Nucleus accumbens (tissue), 56 donors: ENCODE measurements around the gene ASIC1.
A peak's percentile ranks its signal among the peaks of the same experiment; 100 is the strongest.

Experiments
- DNase-seq, 56 donors: peaks; one replicate each; lab custom pipeline; 2025; lab: John Stamatoyannopoulos, UW

The ASIC1 gene

DNA sequence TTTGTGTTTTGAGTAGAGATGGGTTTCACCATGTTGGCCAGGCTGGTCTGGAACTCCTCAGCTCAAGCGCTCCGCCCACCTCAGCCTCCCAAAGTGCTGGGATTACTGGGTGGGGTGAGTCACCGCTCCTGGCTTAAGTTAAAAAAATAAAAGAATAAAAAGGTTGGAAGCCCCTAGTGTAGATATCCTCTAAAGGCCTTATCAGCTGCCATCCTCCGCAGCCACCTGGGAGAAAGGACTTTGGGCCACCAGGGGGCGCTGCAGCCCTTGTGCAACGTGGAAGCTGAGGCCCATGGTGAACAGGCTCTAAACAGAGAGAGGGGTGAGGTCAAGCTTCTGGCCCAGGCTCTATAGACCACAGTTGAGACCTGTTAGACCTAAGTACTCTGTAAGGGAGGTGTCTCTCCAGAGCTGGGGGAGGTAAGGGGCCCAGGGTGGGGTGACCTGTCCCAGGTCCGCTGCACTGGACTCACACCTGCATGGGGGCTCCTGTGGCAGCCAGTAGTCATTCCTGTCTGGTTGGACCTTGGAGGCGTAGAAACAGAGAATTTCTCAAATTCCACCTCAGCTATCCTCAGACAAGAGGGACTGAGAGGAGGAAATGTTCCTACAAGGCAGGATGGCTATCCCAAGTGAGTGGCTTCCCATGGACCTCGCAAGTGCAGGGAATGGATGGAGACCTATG is 18.1 kb upstream of the ASIC1 start:
- peak in 50 of 56 donors; percentile 37 to 91 (median 66) for DNase-seq

GRCh38 chr12:50040657-50041056 is 16.7 kb upstream of the ASIC1 start:
- DNase-seq = no peak

GRCh38 chr12:50041062-50041860 is 16.1 kb upstream of the ASIC1 start:
- DNase-seq = no peak

DNA sequence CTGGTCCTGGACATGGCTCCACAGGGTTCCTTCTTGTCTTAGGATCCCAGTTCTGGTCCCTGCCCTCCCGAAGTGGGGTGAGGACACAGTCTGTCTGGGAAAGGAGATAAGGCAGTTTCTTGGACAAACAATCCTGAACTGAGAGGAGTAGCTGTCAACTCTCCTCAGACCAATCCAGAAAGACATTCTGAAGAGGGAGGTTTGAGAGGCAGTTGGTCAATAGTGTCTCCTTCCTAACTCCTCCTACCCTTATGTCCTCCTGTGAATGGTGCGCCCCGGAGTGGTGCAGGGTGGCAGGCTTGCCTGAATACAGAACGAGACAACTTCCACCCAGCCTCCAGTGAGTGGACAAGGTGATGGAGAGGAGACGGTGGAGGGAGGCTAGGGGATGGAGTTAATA is 15.4 kb upstream of the ASIC1 start:
- DNase-seq = no peak

- no peak for DNase-seq
Measured at GRCh38 chr12:50042693-50043092, 14.7 kb upstream of the ASIC1 start.

- DNase-seq = no peak
Measured at GRCh38 chr12:50043308-50043707, 14.1 kb upstream of the ASIC1 start.

DNA sequence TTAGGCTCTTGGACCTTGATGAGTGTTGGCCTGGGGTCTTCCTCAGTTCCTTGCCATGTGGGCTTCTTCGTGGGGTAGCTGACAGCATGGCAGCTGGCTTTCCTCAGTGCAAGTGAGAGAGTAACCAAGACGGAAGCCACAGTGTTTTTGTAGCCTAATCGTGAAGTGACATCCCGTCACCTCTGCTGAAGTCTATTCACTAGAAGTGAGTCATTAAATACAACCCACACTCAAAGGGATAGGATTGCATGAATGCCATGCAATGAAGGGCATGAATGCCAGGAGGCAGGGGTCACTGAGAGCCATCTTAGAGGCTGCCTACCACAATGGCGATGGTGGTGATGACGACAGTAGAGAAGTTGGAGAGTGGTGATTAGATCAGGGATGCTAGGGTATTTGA is 13.5 kb upstream of the ASIC1 start:
- no peak for DNase-seq

- no peak for DNase-seq
Measured at GRCh38 chr12:50047693-50048250, 9.6 kb upstream of the ASIC1 start.

DNA sequence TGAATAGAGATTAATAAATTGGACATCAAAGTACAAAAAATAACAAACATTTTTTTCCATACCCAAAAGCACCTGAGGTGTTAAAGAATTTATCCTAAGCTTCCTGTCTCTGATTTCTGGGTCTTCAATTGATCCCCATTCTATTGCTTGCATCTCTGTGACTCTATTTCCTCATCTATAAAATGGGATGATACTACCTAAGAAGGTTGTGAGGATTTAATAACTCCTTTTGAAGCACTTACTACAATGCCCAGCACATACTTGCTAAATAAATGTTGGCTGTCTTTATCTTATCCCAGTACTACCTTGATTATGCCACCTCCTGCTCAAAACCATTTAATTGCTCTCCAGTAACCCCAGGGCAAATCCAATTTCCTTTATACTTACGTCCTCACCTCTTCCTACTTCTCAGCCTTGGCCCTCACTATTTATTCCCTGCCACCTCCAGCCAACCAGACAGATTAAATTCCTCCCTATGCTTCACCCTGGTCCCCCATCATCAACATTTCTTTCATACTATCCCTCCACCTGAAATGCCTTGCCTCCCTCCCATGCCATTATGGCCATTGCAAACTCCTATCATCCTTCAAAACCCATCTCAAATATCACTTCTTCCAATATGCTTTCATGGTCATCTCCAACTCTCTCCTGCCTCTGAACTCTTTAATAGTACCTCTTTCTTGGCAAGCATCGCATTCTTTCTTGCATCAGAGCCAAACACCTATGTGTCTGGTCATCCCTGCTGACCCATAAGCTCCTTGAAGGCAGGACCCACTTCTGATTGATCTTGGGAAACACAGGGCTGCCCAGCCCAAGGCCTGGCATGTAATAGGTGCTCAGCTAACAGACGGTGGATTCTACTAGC is 7.9 kb upstream of the ASIC1 start:
- no peak for DNase-seq

DNA sequence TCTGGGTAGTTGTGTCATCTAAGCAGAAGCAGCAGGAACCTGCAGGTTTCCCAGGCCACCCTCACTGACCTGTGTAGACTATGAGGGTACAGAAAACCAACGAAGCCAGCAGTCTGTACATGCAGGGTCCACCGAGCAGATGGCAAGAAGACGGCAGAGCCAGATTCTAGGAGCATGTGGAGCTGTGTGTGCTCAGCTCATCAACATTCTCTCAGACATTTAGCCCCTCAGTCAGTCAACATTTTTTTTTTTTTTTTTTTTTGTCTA is 7.3 kb upstream of the ASIC1 start:
- no peak for DNase-seq

DNA sequence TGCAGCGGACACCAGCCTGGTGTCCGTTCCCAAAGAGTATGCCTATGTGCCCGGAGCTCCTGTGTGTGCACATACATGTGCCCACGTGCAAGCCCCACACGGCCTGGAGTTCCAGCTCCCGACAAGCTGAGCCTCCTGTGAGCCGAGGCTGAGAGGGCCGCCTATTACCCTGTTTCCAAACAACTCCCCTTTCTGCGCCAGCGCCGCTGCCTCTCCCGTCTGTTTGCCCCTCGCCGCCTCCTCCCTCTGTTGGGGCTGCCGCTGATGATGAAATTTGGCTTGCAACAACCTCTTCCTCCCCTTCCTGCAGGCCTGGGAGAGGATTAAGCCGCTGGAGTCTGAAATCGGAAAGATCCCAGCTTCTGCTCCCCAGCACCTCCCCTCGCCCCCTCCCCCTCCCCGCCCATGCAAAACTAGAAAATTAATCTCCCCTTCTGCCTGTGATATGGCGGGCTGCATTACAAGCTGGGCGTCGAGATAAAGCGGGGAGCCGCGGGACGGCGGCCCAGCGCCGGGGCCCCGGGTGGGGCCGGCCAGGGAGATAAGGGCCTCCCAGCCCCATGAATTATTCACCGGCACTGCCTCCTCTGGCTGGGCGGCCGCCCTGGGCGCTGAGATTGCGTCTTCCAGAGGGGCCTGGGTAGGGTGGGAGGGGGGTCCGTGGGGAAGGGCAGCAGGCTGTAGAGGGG is 6.8 kb upstream of the ASIC1 start:
- peak in 8 of 56 donors; percentile 17 to 43 (median 26) for DNase-seq

GRCh38 chr12:50051101-50051806 is 6.1 kb upstream of the ASIC1 start:
- no peak for DNase-seq

DNA sequence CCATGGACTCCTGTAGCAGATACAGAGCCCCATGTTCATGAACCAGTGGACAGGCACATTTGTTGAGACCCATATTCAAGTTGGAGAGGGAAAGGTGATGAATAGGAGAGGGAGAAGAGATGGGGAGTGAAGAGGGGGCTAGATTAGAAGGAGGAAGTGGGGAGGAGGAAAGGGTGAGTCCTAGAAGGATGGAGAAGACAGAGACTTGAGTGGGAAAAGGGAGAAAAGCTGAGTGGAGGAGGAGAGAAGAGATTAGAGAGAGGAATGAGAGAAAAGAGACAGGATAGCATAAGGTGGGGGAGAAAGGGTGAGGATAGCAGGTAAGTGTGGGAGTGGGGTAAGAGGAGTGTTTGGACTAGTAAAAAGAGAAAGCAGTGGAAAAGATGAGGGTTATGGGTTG is 4.9 kb upstream of the ASIC1 start:
- DNase-seq = no peak

DNA sequence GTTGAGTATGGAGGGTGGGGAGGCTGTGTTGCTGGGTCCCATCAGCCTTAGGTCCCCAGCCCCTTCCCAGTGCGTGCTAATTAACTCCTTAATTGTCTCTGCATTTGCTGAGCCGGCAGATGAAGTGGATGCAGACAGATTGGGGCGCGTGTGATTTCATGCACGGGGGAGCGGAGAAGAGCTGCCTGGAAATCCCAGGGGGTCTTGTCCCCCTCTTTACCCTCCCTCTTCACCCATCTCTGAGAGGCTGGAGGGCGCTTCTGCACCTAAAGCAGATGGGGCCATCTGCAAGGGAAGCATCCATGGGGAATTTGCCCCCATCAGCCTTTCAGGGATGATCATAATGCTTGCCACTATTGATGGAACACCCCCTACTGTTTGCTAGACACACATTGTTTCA is 4.4 kb upstream of the ASIC1 start:
- no peak for DNase-seq

DNA sequence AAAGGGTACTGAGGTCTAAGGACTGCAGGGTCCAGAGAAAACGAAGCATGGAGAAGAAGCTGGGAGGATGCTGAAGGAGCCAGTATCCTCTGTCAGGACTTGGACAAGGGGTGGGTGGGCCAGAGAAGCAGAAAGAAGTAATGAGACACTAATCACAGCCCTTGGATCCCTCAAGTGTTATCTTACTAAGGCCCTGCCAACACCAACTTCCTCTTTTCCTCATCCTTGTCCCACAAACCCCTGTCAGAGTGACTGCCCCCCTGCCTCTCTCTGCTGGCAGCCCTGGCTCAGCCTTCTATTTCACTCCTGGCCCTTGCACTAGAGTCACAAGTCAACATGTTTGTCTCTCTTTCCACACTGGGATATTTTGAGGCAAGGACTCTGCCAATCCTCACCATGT is 3.8 kb upstream of the ASIC1 start:
- DNase-seq = no peak

- peak in 49 of 56 donors; percentile 26 to 87 (median 66) for DNase-seq
Measured at GRCh38 chr12:50055831-50056638, 1.4 kb upstream of the ASIC1 start.

GRCh38 chr12:50056639-50056976 is 788 bp upstream of the ASIC1 start:
- DNase-seq = no peak

GRCh38 chr12:50057896-50058670 is 687 bp downstream of the ASIC1 start:
- peak in 6 of 56 donors; percentile 20 to 48 (median 40) for DNase-seq
